ENCODE measurements around the gene ARRB2.

DNA sequence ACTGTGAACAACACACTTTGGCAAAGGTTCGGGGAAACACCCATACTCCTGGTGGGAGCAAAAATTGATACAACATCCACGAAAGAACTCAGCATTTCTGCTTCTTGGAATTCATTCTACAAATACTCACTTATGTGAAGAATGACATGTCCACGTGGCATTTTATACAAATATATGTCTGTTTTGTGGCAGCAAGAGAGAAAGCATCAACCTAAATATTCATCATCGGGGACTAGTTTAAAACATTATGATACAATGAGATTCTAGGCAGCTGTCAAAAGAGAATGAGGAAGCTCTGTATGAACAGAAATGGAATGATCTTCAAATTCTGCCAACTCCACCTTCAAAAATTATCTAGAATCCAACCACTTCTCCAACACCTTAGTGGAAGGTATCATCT lies 43.3 kb upstream of the ARRB2 start:
- TF ChIP-seq GATA2 (IDR thresholded peaks at IDR 0.05; ENCODE audit: low read depth, low read length) = no peak
- no peak for TF ChIP-seq GATA3 (IDR thresholded peaks at IDR 0.05; ENCODE audit: low read depth, low read length)

Data from SH-SY5Y (cell line).